Limb (tissue), 2 donors: ENCODE data around the gene CRB2.

ENCODE experiments used
- DNase-seq, 2 donors: peaks; one replicate each; pipeline ENCODE4 v3.0.0-alpha.2; 2016; ENCODE audit errors: extremely low spot score in 2 of 2

The CRB2 gene

DNA sequence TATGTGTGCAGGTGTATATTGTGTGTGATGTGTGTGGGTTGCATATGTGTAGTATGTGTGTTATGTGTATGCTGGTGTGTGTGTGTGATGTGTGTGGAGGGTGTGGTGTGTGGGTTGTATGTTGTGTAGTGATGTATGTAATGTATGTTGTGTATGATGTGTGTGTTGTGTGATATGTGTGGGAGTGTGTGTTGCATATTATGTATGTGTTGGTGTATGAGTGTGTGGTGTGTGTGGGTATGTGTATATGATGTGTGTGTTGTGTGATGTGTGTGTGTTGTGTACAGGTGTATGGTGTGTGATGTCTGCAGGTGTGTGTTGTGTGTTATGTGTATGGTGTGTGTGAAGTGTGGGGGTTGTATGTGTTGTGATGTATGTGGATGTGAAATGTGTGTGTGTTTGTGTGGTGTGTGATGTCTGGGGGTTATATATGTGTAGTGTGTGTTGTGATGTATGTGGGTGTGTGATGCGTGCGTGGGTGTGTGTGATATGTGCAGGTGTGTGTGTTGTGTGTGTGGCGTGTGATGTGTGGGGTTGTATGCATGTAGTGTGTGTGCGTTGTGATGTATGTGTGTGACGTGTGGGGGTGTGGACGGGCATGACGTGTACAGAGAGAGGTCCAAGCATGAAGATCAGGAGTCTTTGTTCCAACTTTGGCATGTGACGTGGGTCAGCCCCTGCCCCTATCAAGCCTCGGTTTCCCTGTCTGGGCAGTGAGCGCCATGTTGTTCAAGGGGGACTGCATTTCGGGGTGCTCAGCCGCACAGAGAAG lies 8.5 kb upstream of the CRB2 start:
- peak in 1 of 2 donors; percentile 27 for DNase-seq

DNA sequence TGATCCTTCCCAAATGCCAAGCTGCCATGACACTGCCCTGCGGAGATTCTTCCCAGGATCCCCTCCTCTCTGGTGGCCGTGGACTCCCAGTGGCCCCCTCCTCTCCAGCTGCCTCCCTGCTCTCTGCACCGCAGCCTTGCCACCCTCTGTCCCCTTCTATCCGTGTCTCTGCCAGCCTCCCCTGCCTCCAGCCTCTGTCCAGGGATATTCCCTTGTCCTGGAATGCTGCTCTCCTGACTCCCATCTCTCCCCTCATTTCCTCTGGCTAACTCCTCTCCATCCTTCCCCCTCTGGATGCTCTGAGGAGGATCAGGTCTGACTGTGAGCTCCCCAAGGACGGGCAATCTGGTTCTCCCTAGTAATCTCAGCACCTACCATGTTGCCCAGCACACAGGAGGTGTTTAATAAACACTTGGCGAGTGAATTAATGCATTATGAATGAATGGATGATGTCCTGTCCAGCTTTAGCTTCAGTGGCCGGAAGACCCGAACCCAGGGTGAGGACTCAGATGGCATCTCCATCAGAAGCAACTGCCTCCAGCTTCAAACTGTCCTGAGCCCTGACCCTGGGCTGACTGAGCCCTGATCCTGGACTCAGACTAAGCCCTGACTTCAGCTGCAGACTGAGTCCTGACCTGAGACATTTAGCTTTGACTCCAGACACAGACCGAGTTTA lies 7.5 kb upstream of the CRB2 start:
- peak in 1 of 2 donors; percentile 32 for DNase-seq

DNA sequence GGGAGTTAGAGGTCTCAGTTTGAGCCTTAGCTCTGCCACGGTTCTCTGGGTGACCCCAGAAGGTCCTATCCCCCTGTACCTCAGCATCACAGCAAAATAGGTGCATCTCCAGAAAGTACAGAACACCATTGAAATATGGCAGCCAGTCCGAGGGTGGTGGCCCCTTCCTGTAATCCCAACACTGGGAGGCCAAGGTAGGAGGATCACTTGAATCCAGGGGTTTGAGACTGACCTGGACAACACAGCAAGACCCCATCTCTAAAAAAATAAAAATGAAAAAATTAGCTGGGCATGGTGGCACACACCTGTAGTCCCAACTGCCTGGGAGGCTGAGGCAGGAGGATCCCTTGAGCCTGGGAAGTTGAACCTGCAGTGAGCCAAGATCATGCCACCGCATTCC lies 7.0 kb upstream of the CRB2 start:
- DNase-seq, result no peak

DNA sequence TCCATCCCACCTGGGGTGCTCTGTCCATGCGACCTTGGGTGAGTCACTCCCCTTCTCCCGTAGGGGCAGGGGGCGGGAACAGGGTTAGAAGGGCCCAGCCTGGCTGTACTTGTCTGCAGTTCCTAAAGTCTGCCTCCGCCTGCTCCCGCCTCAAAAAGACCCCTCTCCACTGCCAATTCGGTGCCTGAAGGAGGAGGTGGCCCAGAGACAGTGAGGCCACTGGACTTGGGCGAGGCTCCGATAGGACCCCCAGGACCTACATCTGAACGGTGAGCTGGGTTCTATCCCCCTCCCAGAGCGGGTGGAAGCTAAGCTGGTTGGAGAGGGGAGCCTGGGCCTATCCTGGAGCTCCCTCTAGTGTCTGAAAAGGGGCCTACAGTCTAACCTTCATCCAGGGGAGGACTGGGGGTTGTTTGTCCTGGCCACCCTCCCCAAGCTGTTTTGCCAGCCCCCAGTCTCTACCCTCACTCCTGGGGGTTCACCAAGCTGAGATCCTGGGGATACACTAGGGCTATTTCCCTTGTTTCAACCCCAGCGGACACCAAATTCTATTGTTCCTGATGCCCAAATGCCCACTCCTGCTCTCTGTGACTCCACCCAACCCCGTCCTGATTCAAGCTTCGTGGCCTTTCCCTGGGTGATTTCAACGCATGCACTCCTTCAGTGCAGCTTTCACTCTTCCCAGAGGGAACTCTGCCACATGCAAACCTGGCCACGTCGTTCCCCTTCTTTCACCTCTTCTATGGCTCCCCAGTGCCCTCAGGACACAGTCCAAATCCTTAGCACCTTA lies 6.1 kb upstream of the CRB2 start:
- DNase-seq, result peak; percentile 77 to 83

DNA sequence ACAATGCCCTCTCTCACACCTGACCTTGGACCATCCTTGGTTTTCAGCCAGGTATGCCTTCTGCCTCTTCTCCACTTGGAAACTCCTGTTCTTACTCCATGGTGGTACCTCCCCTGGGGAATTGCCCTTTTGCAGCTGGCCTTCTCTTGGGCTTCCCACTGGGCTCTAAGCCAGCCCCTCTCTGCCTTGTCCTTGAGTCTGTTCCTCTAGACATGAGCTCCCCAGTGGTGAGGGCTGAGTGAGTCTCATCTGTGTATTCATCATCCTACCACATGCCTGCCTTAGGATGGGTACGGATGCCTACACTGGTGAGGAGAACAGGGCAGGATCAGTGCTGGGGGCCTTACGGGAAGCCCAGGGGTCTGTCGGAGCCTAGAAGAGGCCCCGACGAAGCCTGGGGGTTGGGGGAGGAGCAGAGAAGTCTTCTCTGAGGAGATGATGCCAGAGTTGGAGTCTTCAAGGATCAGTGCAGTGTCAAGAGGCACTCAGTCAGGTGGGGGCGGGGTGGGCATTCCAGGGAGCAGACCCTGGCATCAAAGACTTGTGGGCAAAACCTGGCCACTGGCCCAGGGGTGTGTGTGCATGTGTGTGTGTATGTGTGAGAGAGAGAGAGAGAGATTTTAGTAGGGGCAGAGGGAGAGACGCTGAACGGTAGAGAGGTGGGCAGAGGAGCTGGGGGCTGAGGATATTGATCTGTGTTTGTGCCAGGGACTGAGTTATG lies 5.2 kb upstream of the CRB2 start:
- DNase-seq, result peak in 1 of 2 donors; percentile 38

DNA sequence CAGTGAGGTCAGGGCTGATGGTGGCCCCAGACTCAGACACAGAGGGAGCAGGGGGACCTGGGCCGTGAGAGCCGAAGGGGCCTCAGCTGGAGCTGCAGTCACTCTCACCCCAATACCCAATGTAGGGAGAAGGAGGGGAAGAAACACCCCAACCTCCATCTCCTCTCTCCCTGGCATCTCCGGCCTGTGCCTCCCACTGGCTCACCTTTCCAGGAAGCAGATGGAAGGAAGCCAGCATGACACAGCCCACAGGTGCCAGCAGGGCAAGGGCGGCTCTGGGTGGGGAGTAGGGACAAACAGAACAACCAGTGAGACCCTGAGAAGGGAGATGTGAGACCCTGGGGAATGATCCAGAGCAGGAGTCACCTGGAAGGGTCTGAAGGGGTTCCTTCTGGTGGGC lies 3.0 kb upstream of the CRB2 start:
- DNase-seq, result peak in 1 of 2 donors; percentile 32

DNA sequence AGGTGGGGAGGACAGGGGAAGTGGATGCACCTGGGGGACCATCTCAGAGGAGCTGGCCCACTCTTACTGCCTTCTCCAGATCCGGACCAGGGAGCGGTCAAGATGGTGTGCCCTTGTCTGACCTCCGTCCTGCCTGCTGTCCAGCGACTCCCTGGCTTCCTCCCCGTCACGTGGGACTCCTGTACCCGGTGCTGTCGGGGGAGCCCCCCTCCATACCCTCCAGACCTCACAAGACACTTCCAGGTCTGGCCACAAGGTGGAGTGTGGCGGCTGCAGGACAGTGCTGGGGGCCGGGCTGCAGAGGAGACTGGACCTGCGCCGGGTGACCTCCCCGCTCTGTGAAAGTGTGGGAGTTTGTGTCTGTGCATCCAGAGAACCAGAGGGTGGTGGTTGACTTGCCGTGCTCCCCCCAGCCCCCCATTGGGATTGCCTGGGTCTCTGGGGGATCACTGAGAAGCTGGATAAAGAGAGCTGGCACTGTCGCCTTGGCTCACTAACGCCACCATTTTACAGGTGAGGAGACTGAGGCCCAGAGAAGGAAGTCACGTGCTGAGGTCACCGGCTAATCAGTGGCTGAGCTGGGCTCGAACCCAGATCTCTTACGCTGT lies 1.9 kb upstream of the CRB2 start:
- DNase-seq, result peak in 1 of 2 donors; percentile 85

DNA sequence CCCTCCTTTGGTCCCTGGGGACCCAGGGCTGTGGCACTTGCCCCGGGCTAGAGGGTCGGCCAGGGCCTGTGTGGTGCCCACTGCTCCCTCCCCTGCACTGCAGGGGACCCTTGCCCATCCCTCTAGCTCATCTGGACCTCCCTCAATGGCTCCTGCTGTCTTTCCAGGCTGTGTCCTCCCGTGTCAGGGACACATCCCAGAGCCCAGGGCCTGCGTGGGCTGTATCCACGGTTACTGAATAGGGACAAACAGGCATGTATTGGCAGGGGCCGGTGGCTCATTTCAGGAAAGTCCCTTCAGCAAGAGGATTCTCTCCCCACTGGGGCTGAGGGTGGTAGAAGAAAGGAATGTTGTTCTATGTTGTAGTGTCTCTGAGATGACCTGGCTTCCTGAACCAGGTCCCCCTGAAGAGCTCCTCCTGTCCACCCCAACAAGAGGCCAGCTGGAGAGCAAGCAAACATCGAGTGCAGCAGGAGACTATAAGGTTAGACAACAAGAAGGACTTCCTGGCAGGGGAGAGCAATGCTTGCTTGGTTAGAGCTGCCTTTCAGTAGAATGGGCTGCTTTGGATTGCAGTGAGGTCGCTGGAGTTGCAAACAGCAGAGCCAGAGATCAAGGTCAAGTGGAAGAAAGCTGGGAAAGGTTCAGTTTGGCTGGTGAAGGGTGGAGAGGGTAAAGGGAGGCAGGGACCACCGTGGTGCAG lies 1.0 kb upstream of the CRB2 start:
- no peak for DNase-seq

DNA sequence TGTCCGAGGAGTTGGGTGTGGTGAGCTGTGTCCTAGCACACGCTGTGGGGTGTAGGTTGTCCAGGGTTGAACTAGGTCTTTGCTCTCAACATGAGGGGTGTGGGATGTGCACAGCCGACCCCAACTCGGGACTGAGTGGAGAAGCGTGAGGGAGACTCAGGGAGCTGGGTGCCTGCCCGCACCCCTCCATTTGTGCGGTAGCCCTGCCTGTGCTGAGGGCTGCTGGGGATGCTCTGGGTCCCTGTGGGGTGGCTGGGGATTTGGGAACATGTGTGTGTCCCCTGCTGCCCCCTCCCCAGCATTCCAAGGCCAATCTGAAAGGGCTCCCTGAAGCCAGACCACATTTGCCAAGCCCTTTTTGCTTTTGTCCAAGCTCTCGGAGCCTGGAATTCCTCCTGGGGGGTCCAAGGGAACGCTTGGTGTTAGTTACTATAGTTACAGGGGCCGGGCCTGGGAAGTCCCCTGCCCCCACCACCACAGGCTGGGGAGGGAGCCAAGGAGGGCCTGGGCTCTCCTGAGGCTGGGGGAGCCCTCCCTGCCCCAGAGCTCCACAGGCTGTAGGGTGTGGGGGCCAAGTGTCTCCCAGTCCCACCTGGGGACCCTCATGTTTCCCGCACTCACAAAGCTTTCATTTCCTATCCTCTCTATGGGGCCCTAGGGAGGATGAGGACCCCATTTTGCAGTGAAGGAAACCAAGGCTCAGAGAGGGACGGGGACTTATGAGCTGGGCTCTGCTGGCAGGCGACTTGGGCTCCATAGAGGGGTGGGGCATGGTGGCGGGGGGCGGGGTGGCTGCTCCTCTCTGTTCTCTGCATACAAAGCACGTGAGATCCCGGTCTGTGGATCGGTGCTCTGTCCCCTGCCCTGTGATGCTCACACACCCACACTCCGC lies 1.1 kb downstream of the CRB2 start:
- DNase-seq, result no peak

DNA sequence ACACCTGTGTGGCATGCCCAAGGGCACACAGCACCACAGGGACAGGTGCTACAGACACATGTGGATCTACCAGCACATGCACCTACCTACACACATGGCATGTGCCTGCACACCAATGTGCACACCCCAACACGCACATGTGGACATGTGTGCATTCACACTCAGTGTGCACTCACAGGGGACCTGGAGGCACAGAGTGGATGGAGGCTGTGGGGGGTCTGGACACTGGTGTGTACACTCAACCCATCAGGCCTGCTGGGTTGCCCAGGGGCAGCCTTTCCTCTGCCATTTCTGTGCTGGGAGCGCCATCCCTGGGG lies 1.7 kb downstream of the CRB2 start:
- DNase-seq, result no peak

DNA sequence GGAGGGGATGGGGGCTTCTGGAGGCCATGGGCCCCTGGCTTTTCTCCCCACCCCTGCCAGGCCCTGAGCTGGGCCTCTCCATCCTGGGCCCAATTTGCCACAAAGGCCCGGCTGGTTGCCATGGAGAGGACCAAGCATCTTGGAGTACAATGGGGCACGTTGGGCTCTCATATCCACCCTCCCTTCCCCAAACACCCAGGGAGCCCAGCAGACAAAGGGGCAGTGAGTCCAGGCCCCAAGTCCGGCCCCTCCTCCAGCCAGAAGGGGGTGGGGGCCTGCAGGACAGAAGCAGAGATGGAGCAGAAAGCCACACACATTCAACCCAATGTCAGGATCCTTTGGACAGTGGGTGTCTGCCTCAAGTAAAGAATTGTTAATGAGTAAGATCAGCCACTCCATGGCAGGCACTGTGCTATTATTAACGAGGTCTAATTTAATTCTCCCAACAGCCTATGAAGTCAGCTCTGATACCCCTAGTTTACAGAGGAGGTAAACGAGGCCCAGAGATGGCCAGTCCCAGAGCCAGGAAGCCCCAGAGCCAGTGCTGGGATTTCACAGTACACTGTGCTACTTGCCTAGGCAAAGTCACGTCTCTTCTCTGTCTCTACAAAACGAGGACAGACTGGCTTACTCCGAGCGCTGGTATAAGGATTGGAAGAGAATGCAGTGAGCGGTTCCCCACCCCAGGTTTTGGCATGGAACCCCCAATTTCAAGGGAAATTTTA lies 2.3 kb downstream of the CRB2 start:
- no peak for DNase-seq

DNA sequence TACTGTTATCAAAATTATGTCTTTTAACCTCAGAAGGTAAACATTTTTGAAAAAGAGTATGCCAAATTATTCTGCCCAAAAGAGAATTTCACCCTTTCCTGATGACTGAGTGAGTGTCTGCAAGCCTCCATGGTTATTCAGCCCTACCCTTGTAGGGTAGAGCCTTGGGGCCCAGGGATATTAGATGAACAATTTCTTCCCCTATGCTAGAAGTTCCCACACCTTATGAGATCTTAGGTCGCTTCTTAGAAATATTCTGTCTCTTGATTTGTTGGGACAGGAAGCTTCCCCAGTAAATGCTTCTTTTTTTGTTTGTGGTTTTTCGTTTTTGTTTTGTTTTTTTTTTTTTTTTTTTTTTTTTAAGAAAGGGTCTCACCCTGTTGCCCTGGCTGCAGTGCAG lies 3.1 kb downstream of the CRB2 start:
- no peak for DNase-seq

DNA sequence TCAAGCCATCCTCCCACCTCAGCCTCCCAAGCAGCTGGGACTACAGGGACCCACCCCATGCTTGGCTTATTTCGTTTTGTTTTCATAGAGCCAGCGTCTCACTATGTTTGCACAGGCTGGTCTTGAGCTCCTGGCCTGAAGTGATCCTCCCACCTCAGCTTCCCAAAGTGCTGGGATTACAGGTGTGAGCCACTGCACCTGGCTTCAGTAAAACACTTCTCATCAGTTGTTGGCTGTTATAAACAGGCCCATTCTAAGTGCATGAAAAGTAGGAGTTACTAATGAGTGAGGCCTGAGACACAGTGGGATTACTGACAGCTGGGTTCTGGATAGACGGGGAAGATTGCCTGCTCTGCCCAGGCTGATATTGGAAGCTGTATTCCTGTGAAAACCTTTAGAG lies 3.5 kb downstream of the CRB2 start:
- no peak for DNase-seq

DNA sequence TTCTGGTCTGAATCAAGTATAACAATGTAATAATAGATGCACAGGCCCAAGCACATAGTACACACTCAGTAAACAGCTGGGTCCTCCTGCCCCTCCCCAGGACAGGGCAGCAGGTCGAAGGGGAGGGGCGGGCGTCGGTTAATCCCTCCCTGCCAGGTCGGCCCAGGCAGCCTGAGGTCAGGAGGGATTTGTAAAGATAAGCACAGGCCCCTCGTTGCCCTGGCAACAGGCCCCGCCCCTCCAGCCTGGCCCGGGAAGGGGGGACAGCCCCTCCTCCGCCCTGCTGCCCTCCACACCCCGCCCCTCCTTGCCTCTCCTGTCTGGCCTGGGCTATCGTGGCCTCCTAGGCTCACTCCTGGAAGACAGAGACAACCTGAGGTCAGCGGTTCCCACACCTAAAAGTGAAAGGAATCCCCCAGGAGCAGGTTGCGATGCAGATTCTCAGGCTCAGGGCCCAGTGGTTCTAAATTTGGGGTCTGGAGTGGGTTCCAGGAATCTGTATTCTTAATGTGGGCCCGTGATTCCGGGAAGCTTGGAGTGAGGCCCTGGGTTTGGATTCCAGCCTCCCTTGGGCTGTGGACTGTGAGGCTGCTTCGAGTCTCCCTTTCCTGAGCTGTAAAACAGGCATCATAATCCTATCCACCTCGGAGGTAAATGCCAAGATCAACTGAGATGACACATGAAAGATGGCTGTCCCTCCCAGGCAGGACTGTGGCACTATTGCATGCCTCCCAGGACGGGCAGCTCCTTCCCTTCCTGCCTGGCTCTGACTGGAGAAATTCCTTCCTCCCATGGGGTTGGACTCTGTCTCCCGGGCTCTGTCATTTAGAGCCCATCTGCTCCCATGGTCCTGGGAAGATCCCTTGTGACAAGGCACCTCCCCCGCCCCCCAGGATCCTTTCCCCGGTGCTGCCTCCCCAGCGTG lies 4.4 kb downstream of the CRB2 start:
- peak in 1 of 2 donors; percentile 80 for DNase-seq

DNA sequence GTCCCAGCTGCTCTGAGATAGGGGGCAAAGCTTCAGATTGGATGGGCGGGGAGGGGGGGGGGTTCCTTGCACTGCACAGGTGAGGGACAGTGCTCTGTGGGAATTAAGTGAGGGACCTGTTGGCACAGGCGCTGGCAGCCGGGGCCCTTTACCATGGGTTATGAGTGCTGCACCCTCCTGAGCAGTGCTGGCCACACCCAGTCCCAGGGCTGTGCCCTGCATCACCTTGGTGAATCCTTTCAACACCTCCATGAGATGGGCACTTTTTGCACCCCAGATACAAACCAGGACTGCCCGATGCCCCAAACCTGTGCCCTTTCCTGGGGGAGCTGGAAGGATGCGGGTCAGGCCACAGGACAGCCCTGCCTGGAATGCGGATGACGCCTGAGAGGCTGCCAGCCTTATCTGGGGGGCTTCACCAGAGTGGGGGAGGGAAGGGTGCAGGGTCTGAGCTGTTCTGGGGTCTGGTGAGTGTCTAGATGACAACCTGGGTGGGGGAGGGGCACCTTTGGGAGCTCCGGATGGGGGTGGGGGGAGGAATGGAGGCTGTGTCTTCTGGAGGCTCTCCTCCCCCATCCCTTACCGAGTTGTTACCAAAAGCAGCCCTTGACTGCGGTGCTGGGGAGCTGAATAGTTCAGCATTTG lies 5.2 kb downstream of the CRB2 start:
- no peak for DNase-seq

DNA sequence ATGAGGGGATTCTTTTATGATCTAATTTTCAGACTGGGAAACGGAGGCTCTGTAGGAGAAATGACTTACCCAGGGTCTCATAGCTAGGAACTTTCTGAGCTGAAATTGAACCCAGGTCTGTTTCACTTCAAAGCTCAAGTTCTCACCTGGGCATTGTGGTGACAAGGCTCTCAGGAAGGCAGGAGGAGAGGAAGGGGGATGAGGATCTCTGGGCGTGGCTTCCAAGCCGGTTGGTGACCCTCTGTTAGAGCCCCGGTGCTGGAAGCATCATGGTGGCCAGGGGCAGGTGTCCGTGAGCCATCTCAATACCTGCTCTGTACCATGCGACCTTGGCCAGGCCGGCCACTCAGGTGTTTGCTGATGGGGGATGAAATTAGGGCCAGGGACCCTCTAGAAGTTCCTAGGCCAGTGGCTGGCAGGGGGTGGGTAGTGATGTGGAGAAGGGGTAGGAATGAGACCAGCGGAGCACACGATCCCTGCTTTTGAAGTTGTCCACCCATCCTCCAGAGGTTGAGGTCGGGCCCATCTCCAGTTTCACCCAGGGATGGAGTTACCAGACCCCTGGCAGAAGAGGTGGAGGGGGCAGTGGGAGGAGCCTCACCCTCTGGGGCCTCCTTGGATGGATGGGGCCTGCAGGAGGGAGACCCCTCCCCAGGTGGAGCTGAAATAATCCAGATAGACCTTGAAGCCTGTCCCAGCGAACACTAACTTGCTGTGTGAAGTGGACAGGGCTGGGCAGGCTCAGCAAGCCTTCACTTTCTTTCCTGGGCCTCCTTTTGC lies 5.9 kb downstream of the CRB2 start:
- no peak for DNase-seq

DNA sequence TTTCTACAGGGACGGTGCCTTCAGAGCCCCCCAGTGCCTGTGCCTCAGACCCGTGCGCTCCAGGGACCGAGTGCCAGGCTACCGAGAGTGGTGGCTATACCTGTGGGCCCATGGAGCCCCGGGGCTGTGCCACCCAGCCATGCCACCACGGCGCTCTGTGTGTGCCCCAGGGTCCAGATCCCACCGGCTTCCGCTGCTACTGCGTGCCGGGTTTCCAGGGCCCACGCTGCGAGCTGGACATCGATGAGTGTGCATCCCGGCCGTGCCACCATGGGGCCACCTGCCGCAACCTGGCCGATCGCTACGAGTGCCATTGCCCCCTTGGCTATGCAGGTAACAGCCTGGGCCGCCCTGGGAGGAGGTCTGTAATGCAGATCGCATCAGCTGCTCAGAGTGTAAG lies 6.9 kb downstream of the CRB2 start:
- no peak for DNase-seq
